Measurements from ENCODE around the gene KANK3. TPM values are rescaled to one million over a fixed set of nuclear protein-coding genes. Genes with fewer than 3 reads are reported as not detected.

KANK3 gene
- total RNA-seq, 1 experiment from 2014 or later, result 7.7 TPM

DNA sequence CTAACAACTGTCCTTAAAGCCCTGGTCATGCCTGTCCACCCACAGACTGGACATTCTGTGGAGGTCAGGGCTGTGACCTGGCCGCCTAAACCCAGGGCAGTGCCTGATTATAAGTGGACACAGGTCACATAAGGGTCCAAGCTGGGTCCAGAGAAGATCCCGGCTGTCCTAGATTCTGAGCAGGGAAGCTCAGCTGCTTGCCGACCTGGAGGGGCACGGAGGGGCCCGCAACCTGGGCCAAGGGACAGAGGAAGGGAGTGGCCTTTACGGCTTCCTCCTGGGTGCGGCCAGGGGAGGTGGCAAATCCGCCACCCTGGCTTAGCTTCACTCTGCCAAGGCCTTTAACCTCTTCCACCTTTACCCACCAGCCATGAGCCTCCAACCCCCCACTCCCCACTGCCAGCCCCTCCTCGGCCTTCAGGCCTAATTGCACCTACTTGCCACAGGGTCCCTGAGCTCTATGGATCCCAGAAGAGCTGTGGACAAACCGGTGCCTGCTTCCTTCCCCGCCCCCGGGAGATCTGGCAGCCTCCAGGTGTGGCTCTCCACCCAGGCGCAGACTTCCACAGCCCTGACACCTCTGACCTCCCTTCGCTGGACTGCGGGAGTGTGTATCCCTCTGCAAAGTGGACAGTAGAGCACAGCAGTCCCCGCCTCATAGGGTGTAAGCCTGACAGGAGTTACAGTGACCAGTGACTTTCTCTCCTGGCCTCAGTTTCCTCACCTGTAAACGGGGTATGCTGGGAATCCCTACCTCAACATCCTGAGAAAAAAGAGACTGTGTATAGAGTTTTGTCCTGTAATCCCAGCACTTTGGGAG is 36.6 kb downstream of the KANK3 start:
- Mint-ChIP-seq H3K27ac (no peak overlapping the region; a peak in 1 of 7 replicates), H3K36me3 (ENCODE audit: insufficient read depth in 1 of 3, low read depth in 3 of 3) (peaks cover 28 to 41% (median 29%) of the 10 kb centered on the region in 3 experiments), H3K27me3 (ENCODE audit: low read depth) (no peaks in the 10 kb centered on the region), H3K4me3 (peak overlapping the region; percentile 89 to 99), H3K4me1 (peaks cover 22 to 30% of the 10 kb centered on the region in 2 experiments), H3K9me3 (no peaks in the 10 kb centered on the region)
- peaks cover 11% of the 10 kb centered on the region for H3K23me2 ChIP-seq (ENCODE audit: insufficient read length, low read depth, low read length, poor library complexity, severe bottlenecking)
- H3K9ac ChIP-seq (ENCODE audit: extremely low read depth, insufficient read length, low read length), result no peak overlapping the region
- H3K14ac ChIP-seq (ENCODE audit: insufficient read depth, low read length), result no peak overlapping the region
- no peak overlapping the region for H4K8ac ChIP-seq (replicated peaks; ENCODE audit: insufficient read length, low read depth, low read length)
- H4K5ac ChIP-seq (ENCODE audit: insufficient read length, low read depth, low read length), result no peak overlapping the region
- H3K23ac ChIP-seq (ENCODE audit: insufficient read length, low read depth, low read length), result no peak overlapping the region
- H2BK5ac ChIP-seq (ENCODE audit: insufficient read length, low read length), result no peak overlapping the region
- H3K27me3 ChIP-seq (ENCODE audit: insufficient read depth, low read length), result no peaks in the 10 kb centered on the region
- no peak overlapping the region for H2BK15ac ChIP-seq (ENCODE audit: low read depth, low read length)
- H3T11ph ChIP-seq (ENCODE audit: low read length), result no peak overlapping the region
- no peak overlapping the region for H2BK20ac ChIP-seq (ENCODE audit: low read depth, low read length, poor library complexity, severe bottlenecking)
- H2AK5ac ChIP-seq (ENCODE audit: insufficient read length, low read length), result no peak overlapping the region
- no peak overlapping the region for H2BK12ac ChIP-seq (ENCODE audit: insufficient read length, low read depth, low read length)
- H4K91ac ChIP-seq (ENCODE audit: insufficient read length, low read depth, low read length), result no peak overlapping the region
- H3K4me1 ChIP-seq (ENCODE audit: insufficient read depth, low read length), result no peaks in the 10 kb centered on the region
- WGBS (ENCODE audit: extremely low coverage, insufficient read length, low lambda C conversion rate), result no CpG with 5 or more reads among the region's 17 CpGs
- H3K56ac ChIP-seq (ENCODE audit: insufficient read length, low read depth, low read length), result no peak overlapping the region
- TF ChIP-seq, protein P1, sequence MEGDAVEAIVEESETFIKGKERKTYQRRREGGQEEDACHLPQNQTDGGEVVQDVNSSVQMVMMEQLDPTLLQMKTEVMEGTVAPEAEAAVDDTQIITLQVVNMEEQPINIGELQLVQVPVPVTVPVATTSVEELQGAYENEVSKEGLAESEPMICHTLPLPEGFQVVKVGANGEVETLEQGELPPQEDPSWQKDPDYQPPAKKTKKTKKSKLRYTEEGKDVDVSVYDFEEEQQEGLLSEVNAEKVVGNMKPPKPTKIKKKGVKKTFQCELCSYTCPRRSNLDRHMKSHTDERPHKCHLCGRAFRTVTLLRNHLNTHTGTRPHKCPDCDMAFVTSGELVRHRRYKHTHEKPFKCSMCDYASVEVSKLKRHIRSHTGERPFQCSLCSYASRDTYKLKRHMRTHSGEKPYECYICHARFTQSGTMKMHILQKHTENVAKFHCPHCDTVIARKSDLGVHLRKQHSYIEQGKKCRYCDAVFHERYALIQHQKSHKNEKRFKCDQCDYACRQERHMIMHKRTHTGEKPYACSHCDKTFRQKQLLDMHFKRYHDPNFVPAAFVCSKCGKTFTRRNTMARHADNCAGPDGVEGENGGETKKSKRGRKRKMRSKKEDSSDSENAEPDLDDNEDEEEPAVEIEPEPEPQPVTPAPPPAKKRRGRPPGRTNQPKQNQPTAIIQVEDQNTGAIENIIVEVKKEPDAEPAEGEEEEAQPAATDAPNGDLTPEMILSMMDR (conservative IDR thresholded peaks at IDR 0.05), result no peak
- H3K9me3 ChIP-seq (ENCODE audit: control insufficient read depth, low read depth, low read length), result no peaks in the 10 kb centered on the region
- no peaks in the 10 kb centered on the region for H4K20me1 ChIP-seq (ENCODE audit: control insufficient read depth, insufficient read depth, insufficient read length)
- no peak overlapping the region for H3K27ac ChIP-seq (ENCODE audit: insufficient read length, low read depth, low read length)
- no peaks in the 10 kb centered on the region for H3K79me1 ChIP-seq (ENCODE audit: insufficient read depth, low read depth, low read length, poor library complexity, severe bottlenecking)
- no peaks in the 10 kb centered on the region; the same call in 1 of the 2 replicates for H3K79me2 ChIP-seq (ENCODE audit: insufficient read depth, low read length)
- DNase-seq, result no peak
- H3K4ac ChIP-seq (ENCODE audit: low read depth, low read length), result no peak overlapping the region
- no peak overlapping the region for H3K4me2 ChIP-seq (ENCODE audit: insufficient read depth, insufficient read length, low read length)
- H2AFZ ChIP-seq (ENCODE audit: low read length), result no peak overlapping the region
- H3K18ac ChIP-seq (ENCODE audit: insufficient read length, low read depth, low read length), result no peak overlapping the region
- H2BK120ac ChIP-seq (ENCODE audit: low read depth, low read length, poor library complexity, severe bottlenecking), result no peak overlapping the region
